ENCODE measurements around the gene ACTRT3.

GRCh38 chr3:169787791-169788190, 18.4 kb upstream of the ACTRT3 start:
- no peak for TF ChIP-seq CTCF (IDR thresholded peaks at IDR 0.05)
- no peak for TF ChIP-seq POLR2A (IDR thresholded peaks at IDR 0.05)
- TF ChIP-seq EP300 (IDR thresholded peaks at IDR 0.05) = no peak
- TF ChIP-seq POLR2AphosphoS5 (IDR thresholded peaks at IDR 0.05) = no peak

All from stomach (tissue), 4 donors.